ENCODE results near the gene GABRB3.
A peak's percentile ranks its signal among the peaks of the same experiment; 100 is the strongest.

GABRB3 gene

GRCh38 chr15:26771578-26772153, 1.2 kb downstream of the GABRB3 start:
- peaks cover 47% of the 10 kb centered on the region for H3K4me1 ChIP-seq (ENCODE audit: insufficient read depth, low read length)
- peak overlapping the region; percentile 68; the same call in 1 of the 2 replicates for H3K9ac ChIP-seq (ENCODE audit: low read depth, low read length)
- H3K9me3 ChIP-seq (ENCODE audit: insufficient read depth, low read depth, low read length), result no peaks in the 10 kb centered on the region
- no peaks in the 10 kb centered on the region for H3K27me3 ChIP-seq (ENCODE audit: insufficient read depth, low read length)
- peak overlapping the region; percentile 64 for H3K4me3 ChIP-seq (ENCODE audit: low read length)
- H3K27ac ChIP-seq (ENCODE audit: low read length), result no peak overlapping the region
- peaks cover 17% of the 10 kb centered on the region; the same call in 1 of the 2 replicates for H3K36me3 ChIP-seq (ENCODE audit: insufficient read depth, low read depth, low read length)

- H3K9ac ChIP-seq (ENCODE audit: low read depth, low read length), result no peak overlapping the region
- peaks cover 17% of the 10 kb centered on the region; the same call in 1 of the 2 replicates for H3K36me3 ChIP-seq (ENCODE audit: insufficient read depth, low read depth, low read length)
- peaks cover 50% of the 10 kb centered on the region for H3K4me1 ChIP-seq (ENCODE audit: insufficient read depth, low read length)
- no peak overlapping the region for H3K27ac ChIP-seq (ENCODE audit: low read length)
- H3K9me3 ChIP-seq (ENCODE audit: insufficient read depth, low read depth, low read length), result no peaks in the 10 kb centered on the region
- H3K4me3 ChIP-seq (ENCODE audit: low read length), result peak overlapping the region; percentile 64
- H3K27me3 ChIP-seq (ENCODE audit: insufficient read depth, low read length), result no peaks in the 10 kb centered on the region
Observed at GRCh38 chr15:26771168-26771567, 1.7 kb downstream of the GABRB3 start.

GRCh38 chr15:26767169-26767670, 5.6 kb downstream of the GABRB3 start:
- Histone ChIP-seq H3K4me1 (ENCODE audit: insufficient read depth, low read length) (peaks cover 69% of the 10 kb centered on the region), H3K4me3 (ENCODE audit: low read length) (peak overlapping the region; percentile 61), H3K27ac (ENCODE audit: low read length) (peak overlapping the region; percentile 84), H3K9ac (ENCODE audit: low read depth, low read length) (peak overlapping the region; percentile 77), H3K9me3 (ENCODE audit: insufficient read depth, low read depth, low read length) (no peaks in the 10 kb centered on the region), H3K27me3 (ENCODE audit: insufficient read depth, low read length) (no peaks in the 10 kb centered on the region), H3K36me3 (ENCODE audit: insufficient read depth, low read depth, low read length) (peaks cover 22% of the 10 kb centered on the region; the same call in 1 of the 2 replicates)

DNA sequence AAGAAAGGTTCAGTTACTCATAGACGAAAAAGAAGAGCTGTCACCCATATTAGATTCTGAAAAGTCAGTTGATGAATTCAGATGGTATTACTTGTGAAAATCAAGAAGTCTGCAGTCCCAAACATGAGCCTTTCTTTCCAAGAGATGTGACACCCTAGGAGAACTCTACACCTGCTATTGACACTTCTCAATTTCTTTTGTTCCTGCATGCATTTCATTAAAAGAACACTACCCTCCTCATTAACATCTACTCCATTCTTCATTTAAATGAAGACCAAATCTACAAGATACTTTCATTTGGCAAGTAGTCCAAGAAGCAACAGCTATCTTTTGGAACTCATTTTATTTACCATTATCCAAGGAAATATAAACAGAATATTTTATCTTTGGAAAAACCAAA, 6.6 kb downstream of the GABRB3 start:
- H3K36me3 ChIP-seq (ENCODE audit: insufficient read depth, low read depth, low read length), result peaks cover 22% of the 10 kb centered on the region; the same call in 1 of the 2 replicates
- peak overlapping the region; percentile 61 for H3K4me3 ChIP-seq (ENCODE audit: low read length)

DNA sequence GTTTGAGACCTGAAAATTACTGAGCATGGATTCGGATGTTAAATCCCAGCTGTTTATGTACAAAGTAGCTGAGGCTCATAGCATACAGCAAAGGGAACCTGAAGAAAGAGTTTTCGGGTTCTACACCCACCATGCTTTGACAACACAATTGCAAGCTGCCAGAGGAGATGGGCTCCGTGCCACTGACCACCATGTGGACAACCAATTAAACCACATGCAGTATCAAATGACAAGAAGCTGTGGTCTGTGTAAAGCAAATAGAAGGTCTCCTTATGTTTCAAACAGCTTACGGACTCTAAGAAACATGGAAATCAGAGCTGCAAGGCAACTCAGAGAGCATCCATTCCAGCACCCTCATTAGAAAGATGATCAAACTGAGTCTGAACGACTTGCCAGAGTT, 12.9 kb downstream of the GABRB3 start:
- Histone ChIP-seq H3K27ac (ENCODE audit: low read length) (no peak overlapping the region), H3K9me3 (ENCODE audit: insufficient read depth, low read depth, low read length) (no peaks in the 10 kb centered on the region), H3K36me3 (ENCODE audit: insufficient read depth, low read depth, low read length) (peaks cover 15% of the 10 kb centered on the region; the same call in 1 of the 2 replicates), H3K4me1 (ENCODE audit: insufficient read depth, low read length) (peaks cover 48% of the 10 kb centered on the region), H3K27me3 (ENCODE audit: insufficient read depth, low read length) (no peaks in the 10 kb centered on the region), H3K4me3 (ENCODE audit: low read length) (no peak overlapping the region), H3K9ac (ENCODE audit: low read depth, low read length) (no peak overlapping the region)

More for the DNA sequence above, 6.6 kb downstream of the GABRB3 start:
- peaks cover 71% of the 10 kb centered on the region for H3K4me1 ChIP-seq (ENCODE audit: insufficient read depth, low read length)
- H3K9ac ChIP-seq (ENCODE audit: low read depth, low read length), result peak overlapping the region; percentile 77; the same call in 1 of the 2 replicates
- no peaks in the 10 kb centered on the region for H3K9me3 ChIP-seq (ENCODE audit: insufficient read depth, low read depth, low read length)
- peak overlapping the region; percentile 84 for H3K27ac ChIP-seq (ENCODE audit: low read length)
- H3K27me3 ChIP-seq (ENCODE audit: insufficient read depth, low read length), result no peaks in the 10 kb centered on the region

DNA sequence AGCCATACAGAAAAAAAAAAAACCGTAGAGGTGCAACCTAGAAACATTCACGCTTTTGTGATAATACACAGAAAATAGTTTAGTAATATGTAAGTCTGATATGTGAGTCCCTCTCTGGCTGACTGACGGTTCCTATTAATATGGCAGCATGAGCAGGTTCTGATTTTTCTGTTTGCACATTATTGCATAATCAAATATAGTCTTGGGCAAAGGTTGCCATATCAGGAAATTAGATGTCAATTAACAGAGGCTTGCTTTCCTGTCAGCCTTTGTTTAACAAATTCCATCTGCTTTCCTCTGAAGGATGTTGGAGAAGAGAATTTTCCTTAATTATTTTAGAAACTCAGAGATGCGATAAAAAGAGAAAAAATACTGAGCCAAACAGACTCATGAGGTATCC, 14.8 kb downstream of the GABRB3 start:
- Histone ChIP-seq H3K9me3 (ENCODE audit: insufficient read depth, low read depth, low read length) (no peaks in the 10 kb centered on the region), H3K27ac (ENCODE audit: low read length) (no peak overlapping the region), H3K27me3 (ENCODE audit: insufficient read depth, low read length) (no peaks in the 10 kb centered on the region), H3K36me3 (ENCODE audit: insufficient read depth, low read depth, low read length) (peaks cover 10% of the 10 kb centered on the region; the same call in 1 of the 2 replicates), H3K4me1 (ENCODE audit: insufficient read depth, low read length) (peaks cover 39% of the 10 kb centered on the region), H3K9ac (ENCODE audit: low read depth, low read length) (no peak overlapping the region), H3K4me3 (ENCODE audit: low read length) (peak overlapping the region; percentile 33; the same call in 1 of the 2 replicates)

DNA sequence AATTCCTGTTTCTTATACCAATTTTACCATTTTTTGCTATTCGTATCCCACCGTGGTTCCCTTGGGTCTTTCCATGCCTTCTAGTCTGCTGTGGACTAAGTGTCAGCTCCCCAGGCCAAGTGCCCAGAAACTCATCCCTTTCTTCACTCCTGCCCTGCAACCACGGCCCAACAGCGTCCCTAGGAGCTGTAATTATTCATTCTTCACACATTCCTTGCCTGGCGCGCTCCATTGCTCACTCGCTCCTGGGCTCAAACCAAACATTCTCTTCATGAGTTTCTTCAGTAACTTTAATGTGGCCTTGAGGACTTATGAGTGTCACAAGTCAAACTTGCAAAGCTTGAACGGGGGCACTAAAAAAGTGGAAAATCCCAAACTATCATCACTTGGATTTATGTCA, 15.7 kb downstream of the GABRB3 start:
- Histone ChIP-seq H3K9ac (ENCODE audit: low read depth, low read length) (no peak overlapping the region), H3K36me3 (ENCODE audit: insufficient read depth, low read depth, low read length) (peaks cover 10% of the 10 kb centered on the region; the same call in 1 of the 2 replicates), H3K27ac (ENCODE audit: low read length) (no peak overlapping the region), H3K9me3 (ENCODE audit: insufficient read depth, low read depth, low read length) (no peaks in the 10 kb centered on the region), H3K4me1 (ENCODE audit: insufficient read depth, low read length) (peaks cover 30% of the 10 kb centered on the region), H3K4me3 (ENCODE audit: low read length) (no peak overlapping the region), H3K27me3 (ENCODE audit: insufficient read depth, low read length) (no peaks in the 10 kb centered on the region)

DNA sequence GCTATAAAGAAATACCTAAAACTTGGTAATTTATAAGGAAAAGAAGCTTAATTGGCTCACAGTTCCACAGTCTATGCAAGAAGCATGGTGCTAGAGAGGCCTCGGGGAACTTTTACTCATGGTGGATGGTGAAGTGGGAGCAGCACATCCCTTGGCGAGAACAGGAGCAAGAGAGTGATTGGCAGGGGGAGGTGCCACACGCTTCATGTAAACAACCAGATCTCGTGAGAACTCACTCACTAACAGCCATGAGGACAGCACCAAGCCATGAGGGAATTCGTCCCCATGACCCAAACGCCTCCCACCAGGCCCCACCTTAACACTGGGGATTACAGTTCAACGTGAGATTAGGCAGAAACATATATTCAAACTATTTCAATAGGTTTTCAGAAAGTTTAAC, 28.0 kb downstream of the GABRB3 start:
- Histone ChIP-seq H3K9ac (ENCODE audit: low read depth, low read length) (no peak overlapping the region), H3K9me3 (ENCODE audit: insufficient read depth, low read depth, low read length) (no peaks in the 10 kb centered on the region), H3K4me1 (ENCODE audit: insufficient read depth, low read length) (peaks cover 11% of the 10 kb centered on the region; the same call in 1 of the 2 replicates), H3K4me3 (ENCODE audit: low read length) (no peak overlapping the region), H3K27me3 (ENCODE audit: insufficient read depth, low read length) (no peaks in the 10 kb centered on the region), H3K27ac (ENCODE audit: low read length) (no peak overlapping the region), H3K36me3 (ENCODE audit: insufficient read depth, low read depth, low read length) (no peaks in the 10 kb centered on the region)

DNA sequence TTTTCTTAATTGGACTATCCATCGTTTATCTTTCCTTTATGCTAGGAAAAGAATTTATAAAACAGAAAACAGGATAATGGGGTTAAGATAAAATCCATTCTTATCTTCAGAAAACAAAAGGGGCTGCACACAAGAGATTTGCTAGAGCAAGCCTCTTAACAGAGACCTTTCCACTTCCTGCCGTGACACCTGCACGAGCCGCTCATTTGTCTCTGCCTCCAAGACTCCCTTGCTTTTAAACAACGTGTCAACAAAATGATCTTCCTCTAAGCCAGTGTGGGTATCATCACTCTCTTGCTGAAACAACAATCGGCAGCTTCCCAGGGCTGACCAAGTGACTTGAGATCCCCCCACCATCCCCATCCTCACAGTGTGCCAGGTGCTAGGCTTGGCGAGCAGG, 33.1 kb downstream of the GABRB3 start:
- H3K4me3 ChIP-seq (ENCODE audit: low read length), result no peak overlapping the region
- H3K4me1 ChIP-seq (ENCODE audit: insufficient read depth, low read length), result peaks cover 12% of the 10 kb centered on the region
- no peaks in the 10 kb centered on the region for H3K36me3 ChIP-seq (ENCODE audit: insufficient read depth, low read depth, low read length)
- H3K27me3 ChIP-seq (ENCODE audit: insufficient read depth, low read length), result no peaks in the 10 kb centered on the region
- no peak overlapping the region for H3K9ac ChIP-seq (ENCODE audit: low read depth, low read length)
- H3K27ac ChIP-seq (ENCODE audit: low read length), result no peak overlapping the region
- no peaks in the 10 kb centered on the region for H3K9me3 ChIP-seq (ENCODE audit: insufficient read depth, low read depth, low read length)

DNA sequence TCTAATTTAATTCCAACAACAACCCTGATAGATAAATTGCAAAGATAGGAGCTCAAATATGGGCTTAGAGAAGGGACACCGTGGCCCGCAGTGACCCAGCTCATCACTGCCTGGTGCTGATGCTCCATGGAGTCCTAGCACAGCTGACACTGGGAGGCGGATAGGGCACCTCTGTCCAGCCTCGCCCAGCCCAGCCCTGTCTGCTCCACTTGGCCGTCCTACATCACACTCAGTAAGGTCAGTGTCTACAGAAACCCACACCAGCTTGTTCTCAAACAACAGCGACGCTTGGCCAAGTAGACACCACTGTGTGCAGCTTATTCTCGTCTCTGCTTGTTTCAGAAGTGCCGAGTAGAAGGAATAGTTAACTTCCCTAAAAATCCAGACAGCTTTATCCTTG, 33.9 kb downstream of the GABRB3 start:
- Histone ChIP-seq H3K36me3 (ENCODE audit: insufficient read depth, low read depth, low read length) (peaks cover 2% of the 10 kb centered on the region; the same call in 1 of the 2 replicates), H3K27me3 (ENCODE audit: insufficient read depth, low read length) (no peaks in the 10 kb centered on the region), H3K27ac (ENCODE audit: low read length) (no peak overlapping the region), H3K4me1 (ENCODE audit: insufficient read depth, low read length) (peaks cover 12% of the 10 kb centered on the region), H3K4me3 (ENCODE audit: low read length) (no peak overlapping the region), H3K9me3 (ENCODE audit: insufficient read depth, low read depth, low read length) (peaks cover 6% of the 10 kb centered on the region; the same call in 1 of the 2 replicates), H3K9ac (ENCODE audit: low read depth, low read length) (no peak overlapping the region)

GRCh38 chr15:26736502-26737248, 36.2 kb downstream of the GABRB3 start:
- peaks cover 15% of the 10 kb centered on the region for H3K4me1 ChIP-seq (ENCODE audit: insufficient read depth, low read length)
- H3K27ac ChIP-seq (ENCODE audit: low read length), result no peak overlapping the region
- H3K9me3 ChIP-seq (ENCODE audit: insufficient read depth, low read depth, low read length), result peaks cover 19% of the 10 kb centered on the region
- no peak overlapping the region for H3K4me3 ChIP-seq (ENCODE audit: low read length)
- 0 out of 2 replicates have a peak overlapping the region, but pooled peaks have one; percentile 2 for H3K9ac ChIP-seq (ENCODE audit: low read depth, low read length)
- peaks cover 15% of the 10 kb centered on the region for H3K36me3 ChIP-seq (ENCODE audit: insufficient read depth, low read depth, low read length)
- H3K27me3 ChIP-seq (ENCODE audit: insufficient read depth, low read length), result no peaks in the 10 kb centered on the region

All from iPS-20b (cell line).